ENCODE measurements around the gene GUK1.

Gene GUK1, protein sequence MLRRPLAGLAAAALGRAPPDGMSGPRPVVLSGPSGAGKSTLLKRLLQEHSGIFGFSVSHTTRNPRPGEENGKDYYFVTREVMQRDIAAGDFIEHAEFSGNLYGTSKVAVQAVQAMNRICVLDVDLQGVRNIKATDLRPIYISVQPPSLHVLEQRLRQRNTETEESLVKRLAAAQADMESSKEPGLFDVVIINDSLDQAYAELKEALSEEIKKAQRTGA

DNA sequence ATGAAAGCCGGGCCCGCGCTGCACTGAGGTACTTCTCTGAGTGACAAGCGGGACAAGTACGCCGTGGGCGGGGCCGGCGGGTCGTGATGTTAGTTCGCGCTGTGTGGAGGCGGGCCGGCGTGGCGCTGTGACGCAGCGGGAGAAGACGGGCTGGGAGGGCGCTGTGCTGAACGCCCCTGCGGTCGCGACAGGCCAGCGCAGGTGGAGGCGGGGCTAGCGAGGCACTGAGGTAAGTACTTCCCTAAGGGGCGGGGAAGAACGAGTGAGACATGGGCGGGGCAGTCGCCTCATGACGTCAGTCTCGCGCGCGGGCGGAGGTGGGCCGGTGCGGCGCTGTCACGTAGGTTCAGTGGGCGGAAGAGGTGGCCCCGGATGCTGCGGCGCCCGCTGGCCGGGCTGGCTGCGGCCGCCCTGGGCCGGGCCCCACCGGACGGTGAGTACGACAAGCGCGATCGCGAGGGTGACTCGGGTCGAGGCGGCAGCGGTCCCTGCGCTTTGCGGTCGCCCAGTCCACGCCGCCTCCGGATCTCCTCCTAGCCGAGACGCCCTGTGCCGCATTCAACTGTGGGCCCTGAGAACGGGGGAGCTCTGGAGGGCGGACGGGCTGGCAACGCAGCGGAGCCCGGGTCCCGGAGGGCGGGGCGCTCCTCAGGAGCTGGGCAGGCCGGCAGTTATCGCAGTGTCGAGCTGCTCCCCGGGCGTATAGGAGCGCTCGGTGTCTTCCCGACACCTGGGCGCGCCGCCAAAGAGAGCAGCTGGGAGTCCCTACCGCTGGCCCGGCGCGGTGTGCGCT lies at the start of gene GUK1:
TSS of gene GUK1 (plus strand) at position 349 of the 793 bp plus-strand sequence. CDS start at position 373, 24 bp downstream.
- H3K27ac Mint-ChIP-seq = peak within 1 kb of the TSS; percentile 98
- peaks cover 27% of the 10 kb centered on the region for H3K4me1 Mint-ChIP-seq (ENCODE audit: low read depth)
- H3K36me3 Mint-ChIP-seq (ENCODE audit: low read depth) = peaks cover 10% of the 10 kb centered on the region
- H3K27me3 Mint-ChIP-seq (ENCODE audit: low read depth) = peaks cover 24% of the 10 kb centered on the region
- peak; percentile 100 for DNase-seq (ENCODE audit: low spot score)
- peak within 1 kb of the TSS; percentile 100 for H3K4me3 Mint-ChIP-seq
- no peaks in the 10 kb centered on the region for H3K9me3 Mint-ChIP-seq

DNA sequence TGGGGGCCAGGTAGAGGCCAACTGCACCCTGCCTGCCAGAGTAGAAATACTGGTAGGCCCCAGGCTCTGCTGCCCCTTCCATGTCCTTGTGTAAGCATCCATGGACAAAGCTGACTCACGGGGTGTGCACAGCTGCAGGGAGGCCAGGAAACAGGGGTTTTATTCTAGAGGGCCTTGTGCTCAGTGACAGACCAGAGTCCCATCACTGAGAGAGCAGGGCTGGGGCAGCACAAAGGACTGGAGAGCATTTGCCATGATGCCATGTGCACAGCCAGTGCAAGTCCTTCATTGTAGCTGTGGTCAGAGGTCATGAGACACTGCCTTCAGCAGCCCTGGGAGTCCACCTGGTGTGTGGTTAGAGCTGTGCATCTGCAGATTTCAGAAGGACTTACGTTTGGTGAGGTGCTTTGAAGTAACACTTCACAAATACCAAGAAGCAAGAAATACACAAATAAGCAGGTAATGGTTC lies 49.4 kb upstream of the GUK1 start:
- Mint-ChIP-seq H3K4me3 (no peak overlapping the region), H3K27ac (no peak overlapping the region), H3K4me1 (ENCODE audit: low read depth) (peaks cover 44% of the 10 kb centered on the region), H3K27me3 (ENCODE audit: low read depth) (no peaks in the 10 kb centered on the region), H3K9me3 (peaks cover 15% of the 10 kb centered on the region), H3K36me3 (ENCODE audit: low read depth) (peaks cover 69% of the 10 kb centered on the region)
- no peak for DNase-seq (ENCODE audit: low spot score)

DNA sequence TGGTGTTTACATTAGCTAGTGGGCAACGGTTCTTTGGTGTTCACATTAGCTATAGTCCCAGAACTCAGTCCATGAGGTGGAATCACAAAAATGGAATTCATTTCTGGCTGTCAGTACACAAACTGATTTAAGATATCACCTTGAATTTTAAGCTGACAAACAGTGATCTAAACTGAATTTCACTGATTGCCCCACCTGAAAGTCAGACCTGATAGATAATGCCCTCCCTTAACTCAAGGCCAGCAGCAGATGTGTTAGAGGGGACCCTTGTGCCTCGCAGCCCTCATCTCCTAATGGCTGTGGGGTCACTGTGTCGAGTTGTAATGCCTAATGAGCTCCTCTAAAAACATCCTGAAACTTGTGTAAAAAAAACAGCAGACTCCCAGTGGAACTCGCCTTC lies 49.0 kb upstream of the GUK1 start:
- no peak overlapping the region for H3K27ac Mint-ChIP-seq
- peaks cover 70% of the 10 kb centered on the region for H3K36me3 Mint-ChIP-seq (ENCODE audit: low read depth)
- no peak overlapping the region for H3K4me3 Mint-ChIP-seq
- DNase-seq (ENCODE audit: low spot score) = no peak
- H3K9me3 Mint-ChIP-seq = peaks cover 17% of the 10 kb centered on the region
- H3K27me3 Mint-ChIP-seq (ENCODE audit: low read depth) = no peaks in the 10 kb centered on the region
- peaks cover 45% of the 10 kb centered on the region for H3K4me1 Mint-ChIP-seq (ENCODE audit: low read depth)

DNA sequence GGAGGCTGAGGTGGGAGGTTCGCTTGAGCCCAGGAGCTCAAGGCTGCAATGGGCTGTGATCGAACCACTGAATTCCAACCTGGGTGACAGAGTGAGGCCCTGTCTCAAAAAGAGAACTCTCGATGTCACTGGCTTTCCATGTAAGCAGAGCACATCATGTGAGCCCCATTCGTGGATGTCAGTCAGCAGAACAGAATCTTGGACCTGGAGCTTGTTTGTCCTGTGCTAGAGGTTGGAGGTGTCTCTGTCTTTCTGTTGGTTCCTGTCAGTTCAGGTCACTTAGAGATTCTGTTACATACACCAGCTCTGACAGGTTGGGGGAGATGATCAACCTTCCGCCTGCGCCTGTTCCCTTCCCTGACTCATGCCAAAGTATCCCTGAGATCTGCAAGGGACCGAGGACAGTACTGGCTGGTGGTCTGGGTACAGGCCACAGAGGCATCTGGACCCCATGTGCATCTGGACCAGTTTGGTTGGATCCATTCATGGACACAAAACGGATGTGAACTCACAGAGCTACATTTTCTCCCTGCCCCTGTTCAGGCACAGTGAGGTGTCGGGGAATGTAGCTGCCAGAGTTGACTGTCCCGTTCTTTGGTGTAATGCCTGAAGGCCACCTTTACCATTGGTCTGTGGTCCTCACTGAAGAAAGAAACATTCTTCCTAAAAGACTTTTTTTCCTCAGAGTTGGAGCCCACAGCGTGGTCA lies 47.6 kb upstream of the GUK1 start:
- peaks cover 35% of the 10 kb centered on the region for H3K4me1 Mint-ChIP-seq (ENCODE audit: low read depth)
- H3K36me3 Mint-ChIP-seq (ENCODE audit: low read depth) = peaks cover 73% of the 10 kb centered on the region
- H3K27ac Mint-ChIP-seq = no peak overlapping the region
- H3K27me3 Mint-ChIP-seq (ENCODE audit: low read depth) = no peaks in the 10 kb centered on the region
- H3K4me3 Mint-ChIP-seq = no peak overlapping the region
- no peak for DNase-seq (ENCODE audit: low spot score)
- peaks cover 17% of the 10 kb centered on the region for H3K9me3 Mint-ChIP-seq

DNA sequence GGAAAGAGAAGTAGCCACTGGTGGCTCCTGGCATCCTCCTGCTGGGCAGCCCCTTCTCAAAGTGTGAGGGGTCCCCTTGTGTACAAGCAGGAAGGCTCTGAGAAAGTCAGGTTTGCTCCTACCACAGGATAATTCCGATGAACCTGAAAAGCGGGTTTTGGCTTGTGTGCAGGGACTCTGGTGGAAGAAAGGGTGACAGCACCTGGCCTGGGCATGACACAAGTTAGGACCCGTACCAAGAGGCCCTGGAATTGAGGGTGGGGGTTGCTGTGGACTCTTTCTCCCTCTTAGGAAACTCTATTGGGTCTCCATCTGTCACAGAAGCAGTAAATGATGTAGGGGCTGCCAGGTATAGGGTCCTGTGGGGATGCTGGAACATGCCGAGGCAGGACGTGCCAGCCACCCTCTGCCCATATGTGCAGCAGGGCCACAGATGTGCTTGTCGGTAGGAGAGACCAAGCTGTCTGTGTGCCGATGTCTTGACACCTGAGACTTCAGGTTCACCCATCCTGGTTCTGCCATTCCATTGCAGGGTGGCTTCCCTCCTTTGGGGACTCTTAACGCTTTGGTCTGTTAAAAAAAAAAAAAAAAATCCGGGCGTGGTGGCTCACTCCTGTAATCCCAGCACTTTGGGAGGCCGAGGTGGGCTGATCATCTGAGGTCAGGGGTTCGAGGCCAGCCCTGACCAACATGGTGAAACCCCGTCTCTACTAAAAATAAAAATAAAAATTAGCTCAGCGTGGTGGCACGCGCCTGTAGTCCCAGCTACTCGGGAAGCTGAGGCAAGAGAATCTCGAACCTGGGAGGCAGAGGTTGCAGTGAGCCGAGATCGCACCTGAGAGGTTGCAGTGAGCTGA lies 46.8 kb upstream of the GUK1 start:
- no peak overlapping the region for H3K4me3 Mint-ChIP-seq
- H3K36me3 Mint-ChIP-seq (ENCODE audit: low read depth) = peaks cover 70% of the 10 kb centered on the region
- DNase-seq (ENCODE audit: low spot score) = no peak
- peaks cover 17% of the 10 kb centered on the region for H3K9me3 Mint-ChIP-seq
- H3K27ac Mint-ChIP-seq = no peak overlapping the region
- no peaks in the 10 kb centered on the region for H3K27me3 Mint-ChIP-seq (ENCODE audit: low read depth)
- H3K4me1 Mint-ChIP-seq (ENCODE audit: low read depth) = peaks cover 28% of the 10 kb centered on the region

DNA sequence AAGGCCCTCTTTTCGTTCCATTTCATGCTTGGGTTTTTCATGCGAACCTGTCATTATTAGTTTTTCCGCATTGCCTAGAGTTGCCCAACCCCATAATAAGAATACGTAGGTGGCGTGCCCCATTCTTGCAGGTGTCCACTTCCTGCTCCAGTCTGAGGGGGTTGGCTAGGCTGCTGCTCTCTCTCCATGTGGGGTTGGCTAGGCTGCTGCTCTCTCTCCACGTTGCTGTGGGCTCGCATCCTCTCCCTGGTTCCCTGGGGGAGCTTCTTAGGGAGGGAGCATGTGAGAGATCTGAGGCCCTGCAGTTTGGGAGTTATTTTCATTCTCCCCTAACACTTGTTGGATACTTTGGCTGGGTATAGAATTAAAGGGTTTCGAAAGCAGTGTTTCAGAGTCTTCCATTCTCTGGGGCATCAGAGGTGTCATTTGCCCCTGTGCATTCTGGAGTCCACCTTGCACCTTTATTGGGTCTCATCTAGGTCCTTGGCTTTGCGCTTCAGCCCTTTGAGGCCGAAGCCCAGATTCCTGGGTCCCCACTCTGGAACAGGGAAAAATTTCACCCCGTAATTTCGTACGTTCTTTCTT lies 45.6 kb upstream of the GUK1 start:
- Mint-ChIP-seq H3K36me3 (ENCODE audit: low read depth) (peaks cover 72% of the 10 kb centered on the region), H3K27ac (no peak overlapping the region), H3K27me3 (ENCODE audit: low read depth) (no peaks in the 10 kb centered on the region), H3K4me3 (no peak overlapping the region), H3K4me1 (ENCODE audit: low read depth) (peaks cover 18% of the 10 kb centered on the region), H3K9me3 (peaks cover 17% of the 10 kb centered on the region)
- no peak for DNase-seq (ENCODE audit: low spot score)

DNA sequence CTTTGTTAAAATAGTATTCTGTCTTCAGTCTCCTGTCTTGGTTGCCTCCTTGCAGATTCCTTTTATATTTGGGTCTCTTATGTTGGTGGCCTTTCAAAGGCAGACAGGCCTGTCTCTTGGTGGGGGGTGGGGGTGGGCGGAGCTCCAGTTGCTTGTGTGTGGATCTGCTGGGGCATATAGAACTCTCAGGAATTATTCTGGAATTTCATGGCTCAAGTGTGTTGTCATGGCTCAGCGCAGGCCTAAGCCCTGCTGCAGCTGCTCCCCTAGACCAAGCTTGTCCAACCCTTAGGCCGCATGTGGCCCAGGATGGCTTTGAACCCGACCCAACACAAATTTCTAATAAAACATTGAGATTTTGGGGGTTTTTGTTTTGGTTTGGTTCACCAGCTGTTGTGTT lies 44.9 kb upstream of the GUK1 start:
- Mint-ChIP-seq H3K36me3 (ENCODE audit: low read depth) (peaks cover 78% of the 10 kb centered on the region), H3K27me3 (ENCODE audit: low read depth) (no peaks in the 10 kb centered on the region), H3K27ac (no peak overlapping the region), H3K4me1 (ENCODE audit: low read depth) (peaks cover 16% of the 10 kb centered on the region), H3K9me3 (peaks cover 17% of the 10 kb centered on the region), H3K4me3 (no peak overlapping the region)
- DNase-seq (ENCODE audit: low spot score) = no peak

DNA sequence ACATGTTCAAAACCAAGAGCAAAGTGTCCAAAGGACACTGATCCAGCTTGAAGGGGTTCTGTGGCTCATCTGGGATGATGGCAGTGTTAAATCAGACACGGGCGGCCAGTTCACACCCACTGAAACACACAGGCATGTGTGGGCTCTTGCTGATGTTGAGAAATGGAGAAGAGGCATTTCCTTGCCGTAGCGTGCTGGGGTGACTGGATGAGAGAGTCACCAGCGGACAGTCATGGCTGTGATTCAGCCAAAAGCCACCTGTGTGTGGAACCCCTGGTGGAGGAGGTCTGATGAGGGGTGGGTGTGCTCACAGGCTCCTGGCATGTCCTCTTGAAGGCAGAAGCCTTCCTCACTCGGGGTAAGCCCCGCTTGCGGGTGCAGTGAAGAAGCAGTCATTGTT lies 44.1 kb upstream of the GUK1 start:
- peaks cover 17% of the 10 kb centered on the region for H3K9me3 Mint-ChIP-seq

DNA sequence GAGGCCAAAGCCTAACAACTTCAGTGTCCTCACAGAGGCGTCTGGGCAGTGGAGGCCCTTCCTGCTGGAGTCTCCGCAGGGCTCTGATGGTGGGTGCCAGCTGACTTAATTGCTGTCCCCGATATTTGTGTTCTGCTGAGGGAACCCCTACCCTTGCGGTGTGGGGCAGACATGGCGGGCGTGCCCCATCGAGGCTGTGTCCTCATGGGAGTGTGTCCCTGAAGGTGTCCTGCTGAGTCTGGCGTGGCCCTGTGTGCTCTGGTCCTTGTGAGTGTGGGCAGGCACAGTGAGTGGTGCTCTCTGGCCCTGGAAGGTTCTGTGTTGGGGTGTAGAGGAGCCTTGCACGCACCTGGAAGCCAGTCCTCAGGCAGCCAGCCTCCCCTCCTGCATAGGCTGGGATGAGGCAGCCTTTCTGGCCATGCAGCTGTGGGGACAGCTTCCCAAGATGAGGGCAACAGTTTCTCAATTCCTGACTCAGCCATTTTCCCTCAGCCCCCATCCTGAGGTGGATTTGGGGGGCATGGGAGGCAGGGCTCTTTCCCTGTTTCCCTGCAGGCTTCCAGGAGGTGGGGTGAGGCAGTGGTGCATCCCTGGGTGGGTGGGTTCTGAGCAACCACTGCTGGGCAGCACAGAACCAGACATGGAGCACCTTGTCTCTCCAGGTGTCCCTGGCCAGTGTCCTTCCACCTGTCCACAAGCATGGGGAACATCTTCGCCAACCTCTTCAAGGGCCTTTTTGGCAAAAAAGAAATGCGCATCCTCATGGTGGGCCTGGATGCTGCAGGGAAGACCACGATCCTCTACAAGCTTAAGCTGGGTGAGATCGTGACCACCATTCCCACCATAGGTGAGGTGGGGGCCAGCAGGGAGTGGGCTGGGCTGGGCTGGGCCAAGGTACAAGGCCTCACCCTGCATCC lies 43.4 kb upstream of the GUK1 start:
- Mint-ChIP-seq H3K27ac (no peak overlapping the region), H3K9me3 (peaks cover 17% of the 10 kb centered on the region), H3K4me3 (no peak overlapping the region), H3K4me1 (ENCODE audit: low read depth) (peaks cover 11% of the 10 kb centered on the region), H3K36me3 (ENCODE audit: low read depth) (peaks cover 67% of the 10 kb centered on the region), H3K27me3 (ENCODE audit: low read depth) (no peaks in the 10 kb centered on the region)
- DNase-seq (ENCODE audit: low spot score) = no peak

More for the DNA sequence above, 44.1 kb upstream of the GUK1 start:
- Mint-ChIP-seq H3K4me1 (ENCODE audit: low read depth) (peaks cover 13% of the 10 kb centered on the region), H3K36me3 (ENCODE audit: low read depth) (peaks cover 72% of the 10 kb centered on the region), H3K27ac (no peak overlapping the region), H3K27me3 (ENCODE audit: low read depth) (no peaks in the 10 kb centered on the region), H3K4me3 (no peak overlapping the region)
- no peak for DNase-seq (ENCODE audit: low spot score)

DNA sequence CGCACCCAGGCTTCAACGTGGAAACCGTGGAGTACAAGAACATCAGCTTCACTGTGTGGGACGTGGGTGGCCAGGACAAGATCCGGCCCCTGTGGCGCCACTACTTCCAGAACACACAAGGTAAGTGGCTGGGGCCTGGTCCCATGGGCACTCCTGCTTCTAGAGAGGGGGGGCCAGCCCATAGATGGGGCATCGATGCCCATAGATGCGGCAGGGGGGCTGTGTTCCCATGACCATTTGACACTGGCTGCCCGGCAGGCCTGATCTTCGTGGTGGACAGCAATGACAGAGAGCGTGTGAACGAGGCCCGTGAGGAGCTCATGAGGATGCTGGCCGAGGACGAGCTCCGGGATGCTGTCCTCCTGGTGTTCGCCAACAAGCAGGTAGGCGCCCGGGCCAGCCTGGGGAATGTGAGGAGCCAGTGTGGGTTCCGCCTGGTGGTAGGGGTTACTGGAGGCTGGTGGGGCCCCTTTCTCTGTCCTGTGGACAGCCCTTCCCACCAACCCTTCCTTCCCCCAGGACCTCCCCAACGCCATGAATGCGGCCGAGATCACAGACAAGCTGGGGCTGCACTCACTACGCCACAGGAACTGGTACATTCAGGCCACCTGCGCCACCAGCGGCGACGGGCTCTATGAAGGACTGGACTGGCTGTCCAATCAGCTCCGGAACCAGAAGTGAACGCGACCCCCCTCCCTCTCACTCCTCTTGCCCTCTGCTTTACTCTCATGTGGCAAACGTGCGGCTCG lies 42.6 kb upstream of the GUK1 start:
- Mint-ChIP-seq H3K36me3 (ENCODE audit: low read depth) (peaks cover 59% of the 10 kb centered on the region), H3K27me3 (ENCODE audit: low read depth) (no peaks in the 10 kb centered on the region), H3K4me3 (no peak overlapping the region), H3K4me1 (ENCODE audit: low read depth) (peaks cover 10% of the 10 kb centered on the region), H3K9me3 (peaks cover 17% of the 10 kb centered on the region), H3K27ac (no peak overlapping the region)
- DNase-seq (ENCODE audit: low spot score) = no peak

DNA sequence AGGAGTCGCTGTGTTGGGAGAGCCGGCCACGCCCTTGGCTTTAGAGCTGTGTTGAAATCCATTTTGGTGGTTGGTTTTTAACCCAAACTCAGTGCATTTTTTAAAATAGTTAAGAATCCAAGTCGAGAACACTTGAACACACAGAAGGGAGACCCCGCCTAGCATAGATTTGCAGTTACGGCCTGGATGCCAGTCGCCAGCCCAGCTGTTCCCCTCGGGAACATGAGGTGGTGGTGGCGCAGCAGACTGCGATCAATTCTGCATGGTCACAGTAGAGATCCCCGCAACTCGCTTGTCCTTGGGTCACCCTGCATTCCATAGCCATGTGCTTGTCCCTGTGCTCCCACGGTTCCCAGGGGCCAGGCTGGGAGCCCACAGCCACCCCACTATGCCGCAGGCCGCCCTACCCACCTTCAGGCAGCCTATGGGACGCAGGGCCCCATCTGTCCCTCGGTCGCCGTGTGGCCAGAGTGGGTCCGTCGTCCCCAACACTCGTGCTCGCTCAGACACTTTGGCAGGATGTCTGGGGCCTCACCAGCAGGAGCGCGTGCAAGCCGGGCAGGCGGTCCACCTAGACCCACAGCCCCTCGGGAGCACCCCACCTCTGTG lies 41.7 kb upstream of the GUK1 start:
- Mint-ChIP-seq H3K36me3 (ENCODE audit: low read depth) (peaks cover 53% of the 10 kb centered on the region), H3K27ac (no peak overlapping the region), H3K27me3 (ENCODE audit: low read depth) (no peaks in the 10 kb centered on the region), H3K9me3 (peaks cover 17% of the 10 kb centered on the region), H3K4me1 (ENCODE audit: low read depth) (peaks cover 12% of the 10 kb centered on the region), H3K4me3 (no peak overlapping the region)
- DNase-seq (ENCODE audit: low spot score) = no peak

DNA sequence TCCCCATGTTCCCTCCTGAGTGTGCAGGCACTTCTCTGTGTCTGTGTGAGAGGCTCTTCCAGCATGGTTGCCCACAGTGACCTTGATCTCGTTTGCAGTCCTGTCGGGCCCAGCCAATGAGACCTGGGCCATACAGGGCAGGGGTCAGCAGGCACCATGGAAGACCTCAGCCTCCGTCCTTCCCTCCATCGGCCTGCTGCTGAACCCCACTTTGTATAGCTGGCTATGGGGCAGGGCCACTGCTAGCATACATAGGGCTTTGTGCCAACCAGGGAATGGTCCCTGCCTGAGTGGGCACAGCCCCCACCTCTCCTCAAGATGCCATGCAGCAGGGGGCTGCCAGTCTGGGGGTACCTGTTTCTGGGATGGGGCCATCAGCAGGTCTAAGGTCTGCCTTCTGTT lies 40.7 kb upstream of the GUK1 start:
- DNase-seq (ENCODE audit: low spot score) = no peak
- Mint-ChIP-seq H3K27me3 (ENCODE audit: low read depth) (no peaks in the 10 kb centered on the region), H3K4me3 (no peak overlapping the region), H3K36me3 (ENCODE audit: low read depth) (peaks cover 49% of the 10 kb centered on the region), H3K4me1 (ENCODE audit: low read depth) (peaks cover 19% of the 10 kb centered on the region), H3K27ac (no peak overlapping the region), H3K9me3 (peaks cover 13% of the 10 kb centered on the region)
